ENCODE measurements around the gene FADS2.

The FADS2 gene

GRCh38 chr11:61873588-61874376, 45.7 kb downstream of the FADS2 start:
- H3K27ac ChIP-seq = no peak overlapping the region
- TF ChIP-seq CTCF (conservative IDR thresholded peaks at IDR 0.05) = no peak

- TF ChIP-seq CTCF (conservative IDR thresholded peaks at IDR 0.05) = no peak
- H3K27ac ChIP-seq = no peak overlapping the region
Measured at GRCh38 chr11:61874377-61874809, 46.3 kb downstream of the FADS2 start.

- no peak overlapping the region for H3K27ac ChIP-seq
- no peak for TF ChIP-seq CTCF (conservative IDR thresholded peaks at IDR 0.05)
Measured at GRCh38 chr11:61874853-61875252, 46.8 kb downstream of the FADS2 start.

- H3K27ac ChIP-seq = no peak overlapping the region
- TF ChIP-seq CTCF (conservative IDR thresholded peaks at IDR 0.05) = no peak
Measured at GRCh38 chr11:61875698-61876097, 47.6 kb downstream of the FADS2 start.

GRCh38 chr11:61879152-61879551, 51.1 kb downstream of the FADS2 start:
- no peak for TF ChIP-seq CTCF (conservative IDR thresholded peaks at IDR 0.05)
- H3K27ac ChIP-seq = no peak overlapping the region

GRCh38 chr11:61880031-61880430, 51.9 kb downstream of the FADS2 start:
- no peak for TF ChIP-seq CTCF (conservative IDR thresholded peaks at IDR 0.05)
- no peak overlapping the region for H3K27ac ChIP-seq

GRCh38 chr11:61880454-61880853, 52.4 kb downstream of the FADS2 start:
- TF ChIP-seq CTCF (conservative IDR thresholded peaks at IDR 0.05) = no peak
- no peak overlapping the region for H3K27ac ChIP-seq
